ENCODE data around the gene NEMF. TPM values are rescaled to one million over a fixed set of nuclear protein-coding genes. Genes with fewer than 3 reads are reported as not detected.
"Not testable (repeated sequence)": the region's sequence is repeated elsewhere in the genome, so short reads cannot be mapped to it uniquely, and the experiment has no call there.

NEMF gene
- total and polyA plus RNA-seq, 2 donors (not counting 1 experiment from before 2014, with no cell fraction given), result 26.7 to 127 TPM

- Histone ChIP-seq H3K27ac (ENCODE audit: low read length in 2 of 2) (no peak overlapping the region), H4K20me1 (ENCODE audit: control insufficient read depth, insufficient read depth, low read length, poor library complexity, severe bottlenecking) (peaks cover 4% of the 10 kb centered on the region), H2AFZ (ENCODE audit: insufficient read depth, low read depth, low read length, poor library complexity, severe bottlenecking) (no peak overlapping the region), H3K4me3 (ENCODE audit: control extremely low read depth in 1 of 5, extremely low read depth in 1 of 5, insufficient read depth in 1 of 5, low read depth in 2 of 5, low read length in 4 of 5) (no peak overlapping the region), H3K79me2 (ENCODE audit: control insufficient read depth, insufficient read depth, low read length) (no peaks in the 10 kb centered on the region), H3K4me2 (replicated peaks; ENCODE audit: low read depth, low read length, poor library complexity, severe bottlenecking) (no peak overlapping the region), H3K4me1 (ENCODE audit: control insufficient read depth in 2 of 2, insufficient read depth in 2 of 2, low read length in 2 of 2) (no peaks in the 10 kb centered on the region), H3K27me3 (replicated peaks in 1 of 4; ENCODE audit: control extremely low read depth in 1 of 4, control insufficient read depth in 3 of 4, insufficient read depth in 4 of 4, low read length in 3 of 4) (no peaks in the 10 kb centered on the region), H3K36me3 (replicated peaks in 1 of 2; ENCODE audit: control extremely low read depth in 1 of 2, control insufficient read depth in 1 of 2, extremely low read depth in 1 of 2, insufficient read depth in 2 of 2, low read length in 1 of 2) (peaks cover 32 to 84% of the 10 kb centered on the region in 2 experiments), H3K9me3 (ENCODE audit: control extremely low read depth in 1 of 3, control insufficient read depth in 2 of 3, insufficient read depth in 1 of 3, low read length in 2 of 3) (no peaks in the 10 kb centered on the region), H3K9ac (ENCODE audit: low read length) (no peak overlapping the region)
- WGBS (ENCODE audit: insufficient coverage), result no CpG with 5 or more reads among the region's 3 CpGs
- ChIA-PET POLR2A (no interaction called here), CTCF (interaction anchor here (0.7 to 1.8 kb wide), 3 partner anchors 12 to 149 kb away, joined by 3 to 5 read pairs (median 3); no protein-coding TSS in a partner anchor)
- Mint-ChIP-seq H3K4me1 (peaks cover 2% of the 10 kb centered on the region), H3K4me3 (no peak overlapping the region), H3K27me3 (no peaks in the 10 kb centered on the region), H3K9me3 (ENCODE audit: insufficient read depth) (no peaks in the 10 kb centered on the region), H3K27ac (no peak overlapping the region)
- no peak for DNase-seq
- intact Hi-C loops (cut with micrococcal nuclease), result loop anchor here (5.0 kb wide), 1 partner anchor 49 kb away; no protein-coding TSS in a partner anchor
- no peak for ATAC-seq (ENCODE audit: low read depth)
- no peak for TF ChIP-seq EZH2 (IDR thresholded peaks at IDR 0.05; ENCODE audit: borderline replicate concordance, insufficient read depth, low read depth, low read length, poor library complexity, severe bottlenecking)
- TF ChIP-seq, protein P1, sequence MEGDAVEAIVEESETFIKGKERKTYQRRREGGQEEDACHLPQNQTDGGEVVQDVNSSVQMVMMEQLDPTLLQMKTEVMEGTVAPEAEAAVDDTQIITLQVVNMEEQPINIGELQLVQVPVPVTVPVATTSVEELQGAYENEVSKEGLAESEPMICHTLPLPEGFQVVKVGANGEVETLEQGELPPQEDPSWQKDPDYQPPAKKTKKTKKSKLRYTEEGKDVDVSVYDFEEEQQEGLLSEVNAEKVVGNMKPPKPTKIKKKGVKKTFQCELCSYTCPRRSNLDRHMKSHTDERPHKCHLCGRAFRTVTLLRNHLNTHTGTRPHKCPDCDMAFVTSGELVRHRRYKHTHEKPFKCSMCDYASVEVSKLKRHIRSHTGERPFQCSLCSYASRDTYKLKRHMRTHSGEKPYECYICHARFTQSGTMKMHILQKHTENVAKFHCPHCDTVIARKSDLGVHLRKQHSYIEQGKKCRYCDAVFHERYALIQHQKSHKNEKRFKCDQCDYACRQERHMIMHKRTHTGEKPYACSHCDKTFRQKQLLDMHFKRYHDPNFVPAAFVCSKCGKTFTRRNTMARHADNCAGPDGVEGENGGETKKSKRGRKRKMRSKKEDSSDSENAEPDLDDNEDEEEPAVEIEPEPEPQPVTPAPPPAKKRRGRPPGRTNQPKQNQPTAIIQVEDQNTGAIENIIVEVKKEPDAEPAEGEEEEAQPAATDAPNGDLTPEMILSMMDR (IDR thresholded peaks at IDR 0.05), result no peak
These were observed 69.1 kb downstream of the NEMF start for GRCh38 chr14:49783394-49784014.

DNA sequence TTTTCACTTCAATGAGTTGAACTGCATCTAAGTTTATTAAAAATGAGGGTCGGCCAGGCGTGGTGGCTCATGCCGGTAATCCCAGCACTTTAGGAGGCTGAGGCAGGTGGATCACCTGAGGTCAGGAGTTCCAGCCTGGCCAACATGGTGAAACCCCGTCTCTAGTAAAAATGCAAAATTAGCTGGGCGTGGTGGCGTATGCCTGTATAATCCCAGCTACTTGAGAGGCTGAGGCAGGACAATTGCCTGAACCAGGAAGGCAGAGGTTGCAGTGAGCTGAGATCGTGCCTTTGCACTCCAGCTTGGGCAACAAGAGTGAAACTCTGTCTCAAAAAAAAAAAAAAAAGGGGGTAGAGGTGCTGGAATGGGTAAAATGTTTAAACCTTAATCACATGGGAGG lies 71.5 kb downstream of the NEMF start:
- H3K27me3 ChIP-seq (replicated peaks in 1 of 4; ENCODE audit: control extremely low read depth in 1 of 4, control insufficient read depth in 3 of 4, insufficient read depth in 4 of 4, low read length in 3 of 4); H3K9me3 ChIP-seq (ENCODE audit: control extremely low read depth in 1 of 3, control insufficient read depth in 2 of 3, insufficient read depth in 1 of 3, low read length in 2 of 3); H3K79me2 ChIP-seq (ENCODE audit: control insufficient read depth, insufficient read depth, low read length); H3K4me1 ChIP-seq (ENCODE audit: control insufficient read depth in 2 of 2, insufficient read depth in 2 of 2, low read length in 2 of 2); DNase-seq; H3K27me3 Mint-ChIP-seq; H3K9ac ChIP-seq (ENCODE audit: low read length); ATAC-seq (ENCODE audit: low read depth); H3K4me2 ChIP-seq (replicated peaks; ENCODE audit: low read depth, low read length, poor library complexity, severe bottlenecking); H3K9me3 Mint-ChIP-seq (ENCODE audit: insufficient read depth); H3K4me3 ChIP-seq (ENCODE audit: control extremely low read depth in 1 of 5, extremely low read depth in 1 of 5, insufficient read depth in 1 of 5, low read depth in 2 of 5, low read length in 4 of 5); H4K20me1 ChIP-seq (ENCODE audit: control insufficient read depth, insufficient read depth, low read length, poor library complexity, severe bottlenecking); H3K4me1 Mint-ChIP-seq; H3K27ac ChIP-seq (ENCODE audit: low read length in 2 of 2); H3K4me3 Mint-ChIP-seq; H3K27ac Mint-ChIP-seq; H2AFZ ChIP-seq (ENCODE audit: insufficient read depth, low read depth, low read length, poor library complexity, severe bottlenecking): not testable (repeated sequence)
- H3K36me3 ChIP-seq (replicated peaks in 1 of 2; ENCODE audit: control extremely low read depth in 1 of 2, control insufficient read depth in 1 of 2, extremely low read depth in 1 of 2, insufficient read depth in 2 of 2, low read length in 1 of 2), result peaks cover 25 to 73% of the 10 kb centered on the region in 2 experiments
- intact Hi-C loops (cut with micrococcal nuclease), result loop anchor here (5.0 kb wide), 1 partner anchor 51 kb away; no protein-coding TSS in a partner anchor
- POLR2A ChIA-PET, result interaction anchor here (0.6 to 0.8 kb wide), 2 partner anchors 12 to 257 kb away, joined by 4 to 5 read pairs; partner anchors contain the start of gene KLHDC2
- WGBS (ENCODE audit: insufficient coverage), result 96% methylated on average over 6 of the region's 7 CpGs
- CTCF ChIA-PET, result interaction anchor here (1.0 to 2.0 kb wide), 4 partner anchors 13 to 319 kb away, joined by 3 to 6 read pairs (median 5); partner anchors contain the start of gene KLHDC2

Measured in B cell (primary cell).